ENCODE data around the gene ZC3H7A. TPM values are rescaled to one million over a fixed set of nuclear protein-coding genes. Genes with fewer than 3 reads are reported as not detected.

Gene ZC3H7A
- total and polyA plus RNA-seq, 2 of the 13 experiments (the other 11 are each of a cell fraction or from before 2014, with no cell fraction given) = 29.2 to 36.8 TPM

GRCh38 chr16:11797166-11797956 lies at the start of gene ZC3H7A (continued):
- TF ChIP-seq PCBP1 (IDR thresholded peaks at IDR 0.05; ENCODE audit: borderline replicate concordance, low read depth, low read length) = peak; percentile 49; the same call in 1 of the 2 replicates
- 0 out of 2 replicates have a peak, but pooled peaks have one; percentile 88 for TF ChIP-seq ZBTB44 (CRISPR knock-in tag; IDR thresholded peaks at IDR 0.05)
- TF ChIP-seq ETV6 (CRISPR knock-in tag; conservative IDR thresholded peaks at IDR 0.05) = peak; percentile 95; the same call in 1 of the 2 replicates
- peak; percentile 92 for TF ChIP-seq EED (CRISPR knock-in tag; IDR thresholded peaks at IDR 0.05)
- TF ChIP-seq MXD4 (CRISPR knock-in tag; IDR thresholded peaks at IDR 0.05) = peak; percentile 96
- 0 out of 2 replicates have a peak, but pooled peaks have one; percentile 24 for TF ChIP-seq ZBTB10 (CRISPR knock-in tag; IDR thresholded peaks at IDR 0.05; ENCODE audit: borderline replicate concordance)
- no peak for TF ChIP-seq PRPF4 (IDR thresholded peaks at IDR 0.05; ENCODE audit: low read depth, low read length, poor library complexity, severe bottlenecking)
- TF ChIP-seq TP53 (CRISPR knock-in tag; conservative IDR thresholded peaks at IDR 0.05) = peak; percentile 88
- no peak for TF ChIP-seq U2AF2 (IDR thresholded peaks at IDR 0.05; ENCODE audit: low read depth, low read length)
- peak; percentile 85 for TF ChIP-seq TSC22D2 (CRISPR knock-in tag; IDR thresholded peaks at IDR 0.05; ENCODE audit: borderline replicate concordance)
- TF ChIP-seq HMG20B (CRISPR knock-in tag; conservative IDR thresholded peaks at IDR 0.05) = peak; percentile 82; the same call in 1 of the 2 replicates
- TF ChIP-seq ZNF235 (CRISPR knock-in tag; IDR thresholded peaks at IDR 0.05; ENCODE audit: borderline replicate concordance) = peak; percentile 98; the same call in 1 of the 2 replicates
- no peak for TF ChIP-seq SRF (IDR thresholded peaks at IDR 0.05; ENCODE audit: low read depth, low read length)
- peak; percentile 99 for TF ChIP-seq ZFY (CRISPR knock-in tag; IDR thresholded peaks at IDR 0.05)
- peak; percentile 30 for TF ChIP-seq STAG1 (CRISPR knock-in tag; IDR thresholded peaks at IDR 0.05)
- no peak; the same call in 1 of the 2 replicates for TF ChIP-seq SMC3 (IDR thresholded peaks at IDR 0.05; ENCODE audit: low read length)
- peak; percentile 80 for TF ChIP-seq MEIS2 (CRISPR knock-in tag; IDR thresholded peaks at IDR 0.05)
- TF ChIP-seq ZSCAN12 (CRISPR knock-in tag; IDR thresholded peaks at IDR 0.05) = peak; percentile 64; the same call in 1 of the 2 replicates
- peak; percentile 57; the same call in 1 of the 2 replicates for TF ChIP-seq SSRP1 (CRISPR knock-in tag; IDR thresholded peaks at IDR 0.05)
- peak; percentile 84 for TF ChIP-seq YEATS4 (CRISPR knock-in tag; IDR thresholded peaks at IDR 0.05; ENCODE audit: borderline replicate concordance)
- peak; percentile 71; the same call in 1 of the 2 replicates for TF ChIP-seq ZNF784 (CRISPR knock-in tag; IDR thresholded peaks at IDR 0.05; ENCODE audit: borderline replicate concordance)
- peak; percentile 92 for TF ChIP-seq ZNF451 (CRISPR knock-in tag; IDR thresholded peaks at IDR 0.05)

Data from HepG2 (cell line).